Measurements from ENCODE around the gene KCNK16. TPM values are rescaled to one million over a fixed set of nuclear protein-coding genes. Genes with fewer than 3 reads are reported as not detected.

KCNK16 gene
- total RNA-seq, 2 donors from 2014 or later, result 2.9 TPM; not detected in 1

DNA sequence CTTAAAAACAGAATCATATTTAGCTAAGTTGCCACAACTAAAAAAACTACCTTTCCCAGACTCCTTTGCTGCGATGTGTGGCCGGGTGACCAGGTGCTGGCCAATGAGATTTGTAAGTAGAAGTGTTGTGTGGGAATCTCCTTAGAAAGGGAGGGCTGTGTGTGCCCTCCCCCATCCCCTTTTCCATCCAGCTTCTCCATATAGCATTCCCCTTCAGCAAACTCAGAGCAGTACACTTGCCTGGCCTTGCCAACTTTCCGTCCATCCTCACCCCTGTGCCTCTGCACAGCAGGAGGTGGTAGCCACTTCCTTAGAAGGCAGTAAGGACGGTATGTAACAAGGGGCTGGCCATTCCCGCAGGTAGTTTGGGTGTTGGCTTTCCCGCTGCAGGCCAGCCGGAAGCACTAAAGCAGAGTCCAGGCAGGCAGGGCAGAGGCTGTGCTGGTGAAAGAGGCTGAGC, 22.3 kb upstream of the KCNK16 start:
- Histone ChIP-seq H3K9me3 (no peaks in the 10 kb centered on the region), H3K27ac (no peak overlapping the region), H3K36me3 (replicated peaks in 1 of 2; ENCODE audit: insufficient read depth in 1 of 2, low read depth in 2 of 2) (no peaks in the 10 kb centered on the region), H3K4me3 (no peak overlapping the region), H3K27me3 (no peaks in the 10 kb centered on the region), H3K4me1 (peaks cover 15% of the 10 kb centered on the region)
- WGBS, 2 donors, result 79 to 90% methylated on average over 6 to 7 of the region's 7 CpGs
- no peak for DNase-seq
- no peak for ATAC-seq
- intact Hi-C loops (cut with DNase I), result no loop called here
- TF ChIP-seq POLR2A (IDR thresholded peaks at IDR 0.05), result no peak
- TF ChIP-seq, protein P1, sequence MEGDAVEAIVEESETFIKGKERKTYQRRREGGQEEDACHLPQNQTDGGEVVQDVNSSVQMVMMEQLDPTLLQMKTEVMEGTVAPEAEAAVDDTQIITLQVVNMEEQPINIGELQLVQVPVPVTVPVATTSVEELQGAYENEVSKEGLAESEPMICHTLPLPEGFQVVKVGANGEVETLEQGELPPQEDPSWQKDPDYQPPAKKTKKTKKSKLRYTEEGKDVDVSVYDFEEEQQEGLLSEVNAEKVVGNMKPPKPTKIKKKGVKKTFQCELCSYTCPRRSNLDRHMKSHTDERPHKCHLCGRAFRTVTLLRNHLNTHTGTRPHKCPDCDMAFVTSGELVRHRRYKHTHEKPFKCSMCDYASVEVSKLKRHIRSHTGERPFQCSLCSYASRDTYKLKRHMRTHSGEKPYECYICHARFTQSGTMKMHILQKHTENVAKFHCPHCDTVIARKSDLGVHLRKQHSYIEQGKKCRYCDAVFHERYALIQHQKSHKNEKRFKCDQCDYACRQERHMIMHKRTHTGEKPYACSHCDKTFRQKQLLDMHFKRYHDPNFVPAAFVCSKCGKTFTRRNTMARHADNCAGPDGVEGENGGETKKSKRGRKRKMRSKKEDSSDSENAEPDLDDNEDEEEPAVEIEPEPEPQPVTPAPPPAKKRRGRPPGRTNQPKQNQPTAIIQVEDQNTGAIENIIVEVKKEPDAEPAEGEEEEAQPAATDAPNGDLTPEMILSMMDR (IDR thresholded peaks at IDR 0.05), result no peak

GRCh38 chr6:39343396-39343870, 20.9 kb upstream of the KCNK16 start:
- DNase-seq (no peak), ATAC-seq (no peak)
- 87% methylated on average over 7 to 9 of the region's 9 CpGs for WGBS, 2 donors
- H3K9me3 ChIP-seq, result no peaks in the 10 kb centered on the region
- H3K4me3 ChIP-seq, result no peak overlapping the region
- intact Hi-C loops (cut with DNase I), result no loop called here
- TF ChIP-seq POLR2A (IDR thresholded peaks at IDR 0.05), result no peak
- TF ChIP-seq, protein P1 (IDR thresholded peaks at IDR 0.05), result no peak
- H3K27ac ChIP-seq, result peak overlapping the region in 1 of 4 donors; percentile 14
- H3K36me3 ChIP-seq (replicated peaks in 1 of 2; ENCODE audit: insufficient read depth in 1 of 2, low read depth in 2 of 2), result no peaks in the 10 kb centered on the region
- H3K27me3 ChIP-seq, result no peaks in the 10 kb centered on the region
- H3K4me1 ChIP-seq, result peaks cover 29% of the 10 kb centered on the region

GRCh38 chr6:39342692-39343395, 20.3 kb upstream of the KCNK16 start:
- H3K4me1 ChIP-seq, result peaks cover 30% of the 10 kb centered on the region
- H3K9me3 ChIP-seq, result no peaks in the 10 kb centered on the region
- DNase-seq (peak in 1 of 4 donors; percentile 33), ATAC-seq (no peak)
- no peak for TF ChIP-seq POLR2A (IDR thresholded peaks at IDR 0.05)
- TF ChIP-seq, protein P1 (IDR thresholded peaks at IDR 0.05), result no peak
- 55 to 56% methylated on average over 14 of the region's 14 CpGs for WGBS, 2 donors
- peak overlapping the region in 1 of 4 donors; percentile 14 for H3K27ac ChIP-seq
- no peaks in the 10 kb centered on the region for H3K36me3 ChIP-seq (replicated peaks in 1 of 2; ENCODE audit: insufficient read depth in 1 of 2, low read depth in 2 of 2)
- H3K4me3 ChIP-seq, result no peak overlapping the region
- intact Hi-C loops (cut with DNase I), result no loop called here
- no peaks in the 10 kb centered on the region for H3K27me3 ChIP-seq

- Histone ChIP-seq H3K36me3 (replicated peaks in 1 of 2; ENCODE audit: insufficient read depth in 1 of 2, low read depth in 2 of 2) (no peaks in the 10 kb centered on the region), H3K27me3 (no peaks in the 10 kb centered on the region), H3K4me1 (peaks cover 30% of the 10 kb centered on the region), H3K9me3 (no peaks in the 10 kb centered on the region), H3K4me3 (no peak overlapping the region), H3K27ac (no peak overlapping the region)
- TF ChIP-seq, protein P1 (IDR thresholded peaks at IDR 0.05), result no peak
- no peak for TF ChIP-seq POLR2A (IDR thresholded peaks at IDR 0.05)
- WGBS, 2 donors, result 62 to 93% methylated on average over 5 of the region's 5 CpGs
- intact Hi-C loops (cut with DNase I), result no loop called here
- ATAC-seq (no peak), DNase-seq (no peak)
These were observed 19.4 kb upstream of the KCNK16 start for GRCh38 chr6:39341937-39342336.

DNA sequence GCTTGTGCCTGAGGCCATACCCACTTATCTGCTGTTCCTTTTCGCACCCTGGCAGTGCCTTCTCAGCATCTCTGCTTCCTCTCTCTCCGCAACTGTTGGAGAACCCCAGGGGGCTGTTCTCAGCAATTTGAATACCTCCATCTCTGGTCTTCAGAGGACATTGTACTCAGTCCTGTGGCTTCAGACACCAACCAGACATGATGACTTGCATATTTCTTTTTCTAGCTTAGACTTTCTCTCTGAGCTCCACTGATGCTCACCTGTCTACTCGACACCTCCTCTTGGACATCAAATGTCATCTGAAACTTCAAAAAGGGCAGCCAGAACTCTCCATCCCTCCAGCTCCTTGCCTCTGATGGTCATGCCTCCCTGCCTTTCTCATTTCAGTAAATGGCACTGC, 18.9 kb upstream of the KCNK16 start:
- DNase-seq, result no peak
- Histone ChIP-seq H3K4me1 (peaks cover 30% of the 10 kb centered on the region), H3K27me3 (no peaks in the 10 kb centered on the region), H3K27ac (no peak overlapping the region), H3K9me3 (no peaks in the 10 kb centered on the region), H3K4me3 (no peak overlapping the region), H3K36me3 (replicated peaks in 1 of 2; ENCODE audit: insufficient read depth in 1 of 2, low read depth in 2 of 2) (no peaks in the 10 kb centered on the region)
- 77 to 91% methylated on average over 3 of the region's 3 CpGs for WGBS, 2 donors
- no peak for ATAC-seq
- intact Hi-C loops (cut with DNase I), result no loop called here
- TF ChIP-seq POLR2A (IDR thresholded peaks at IDR 0.05), result no peak
- TF ChIP-seq, protein P1 (IDR thresholded peaks at IDR 0.05), result no peak

Data from body of pancreas (tissue), 4 donors.